Measurements from ENCODE around the gene TSPEAR.
"Not testable (repeated sequence)": the region's sequence is repeated elsewhere in the genome, so short reads cannot be mapped to it uniquely, and the experiment has no call there.

TSPEAR gene

GRCh38 chr21:44686000-44686781, 25.2 kb downstream of the TSPEAR start:
- no peak overlapping the region for H3K27ac ChIP-seq

DNA sequence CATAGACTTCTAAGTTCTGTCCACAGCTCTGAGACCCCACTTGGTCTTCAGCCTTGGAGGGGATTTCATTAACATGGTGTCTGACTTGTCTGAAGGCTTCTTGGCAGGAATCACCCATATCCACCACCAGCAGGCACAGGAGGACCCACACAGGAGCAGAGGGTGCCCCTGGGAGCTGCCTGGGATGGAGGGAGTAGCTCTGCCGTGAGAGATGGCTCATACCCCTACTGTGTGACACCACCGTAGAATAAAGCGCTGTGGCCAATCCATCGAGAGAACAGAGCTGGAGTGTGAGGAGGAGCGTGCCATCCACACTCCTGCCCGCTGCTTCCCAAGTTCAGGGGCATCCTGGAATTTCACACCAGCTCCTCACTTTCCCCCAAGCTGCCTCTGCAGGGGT, 26.3 kb downstream of the TSPEAR start:
- H3K27me3 ChIP-seq = peaks cover 25% of the 10 kb centered on the region
- not testable (repeated sequence) for H3K9me3 ChIP-seq; H3K4me3 ChIP-seq (ENCODE audit: low read depth in 1 of 2, low read length in 1 of 2); H3K4me1 ChIP-seq (ENCODE audit: control insufficient read depth in 1 of 2, insufficient read depth in 1 of 2, low read depth in 1 of 2, low read length in 1 of 2); H3K27ac ChIP-seq; H3K36me3 ChIP-seq

More at GRCh38 chr21:44686000-44686781, 25.2 kb downstream of the TSPEAR start:
- no peak for TF ChIP-seq CTCF (IDR thresholded peaks at IDR 0.05)
- Histone ChIP-seq H3K4me3 (ENCODE audit: low read depth in 1 of 2, low read length in 1 of 2) (no peak overlapping the region), H3K36me3 (no peaks in the 10 kb centered on the region), H3K27me3 (peaks cover 36% of the 10 kb centered on the region), H3K4me1 (ENCODE audit: control insufficient read depth in 1 of 2, insufficient read depth in 1 of 2, low read depth in 1 of 2, low read length in 1 of 2) (no peaks in the 10 kb centered on the region), H3K9me3 (no peaks in the 10 kb centered on the region)

DNA sequence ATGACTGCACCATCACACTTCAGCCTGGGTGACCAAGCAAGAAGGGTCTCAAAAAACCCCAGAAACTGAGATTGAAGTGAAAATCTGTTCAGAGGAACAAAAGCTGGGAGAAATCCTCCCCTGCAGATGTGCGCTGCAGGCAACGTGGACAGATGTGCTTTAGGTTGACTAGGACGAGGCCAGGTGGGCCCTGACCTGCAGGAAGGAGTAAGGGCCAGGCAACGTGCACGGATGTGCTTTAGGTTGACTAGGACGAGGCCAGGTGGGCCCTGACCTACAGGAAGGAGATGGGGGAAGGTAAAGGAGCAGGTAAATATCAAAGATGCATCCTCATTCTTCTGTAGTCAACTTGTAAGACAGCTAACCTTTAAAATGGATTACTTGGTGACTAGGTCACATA, 26.9 kb downstream of the TSPEAR start:
- Histone ChIP-seq H3K27ac (no peak overlapping the region), H3K4me1 (ENCODE audit: control insufficient read depth in 1 of 2, insufficient read depth in 1 of 2, low read depth in 1 of 2, low read length in 1 of 2) (no peaks in the 10 kb centered on the region), H3K27me3 (peaks cover 21% of the 10 kb centered on the region), H3K36me3 (no peaks in the 10 kb centered on the region), H3K4me3 (ENCODE audit: low read depth in 1 of 2, low read length in 1 of 2) (no peak overlapping the region), H3K9me3 (no peaks in the 10 kb centered on the region)
- no peak for TF ChIP-seq CTCF (IDR thresholded peaks at IDR 0.05)

DNA sequence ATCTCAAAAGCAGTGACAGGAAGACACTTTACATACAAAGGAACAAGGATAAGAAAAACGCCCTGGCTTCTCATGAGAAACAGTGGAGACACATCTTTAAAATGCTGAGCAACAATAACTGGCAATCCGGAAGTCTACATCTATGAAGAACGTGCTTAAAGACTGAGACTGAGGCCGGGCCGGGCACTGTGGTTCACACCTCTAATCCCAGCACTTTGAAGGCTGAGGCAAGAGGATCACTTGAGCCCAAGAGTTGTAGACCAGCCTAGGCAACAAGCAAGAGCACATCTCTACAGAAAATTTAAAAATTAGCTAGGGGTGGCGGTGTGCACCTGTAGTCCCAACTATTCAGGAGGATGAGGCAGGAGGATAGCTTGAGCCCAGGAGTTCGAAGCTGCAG, 27.3 kb downstream of the TSPEAR start:
- peaks cover 21% of the 10 kb centered on the region for H3K27me3 ChIP-seq

GRCh38 chr21:44682580-44683151, 28.7 kb downstream of the TSPEAR start:
- H3K27me3 ChIP-seq = peaks cover 20% of the 10 kb centered on the region
- no peak overlapping the region for H3K4me3 ChIP-seq (ENCODE audit: low read depth in 1 of 2, low read length in 1 of 2)
- no peaks in the 10 kb centered on the region for H3K36me3 ChIP-seq
- H3K4me1 ChIP-seq (ENCODE audit: control insufficient read depth in 1 of 2, insufficient read depth in 1 of 2, low read depth in 1 of 2, low read length in 1 of 2) = no peaks in the 10 kb centered on the region
- no peak overlapping the region for H3K27ac ChIP-seq
- TF ChIP-seq CTCF (IDR thresholded peaks at IDR 0.05) = no peak
- H3K9me3 ChIP-seq = no peaks in the 10 kb centered on the region

More for the DNA sequence above, 27.3 kb downstream of the TSPEAR start:
- Histone ChIP-seq H3K36me3 (no peaks in the 10 kb centered on the region), H3K9me3 (no peaks in the 10 kb centered on the region), H3K4me1 (ENCODE audit: control insufficient read depth in 1 of 2, insufficient read depth in 1 of 2, low read depth in 1 of 2, low read length in 1 of 2) (no peaks in the 10 kb centered on the region), H3K4me3 (ENCODE audit: low read depth in 1 of 2, low read length in 1 of 2) (no peak overlapping the region), H3K27ac (no peak overlapping the region)
- no peak for TF ChIP-seq CTCF (IDR thresholded peaks at IDR 0.05)

DNA sequence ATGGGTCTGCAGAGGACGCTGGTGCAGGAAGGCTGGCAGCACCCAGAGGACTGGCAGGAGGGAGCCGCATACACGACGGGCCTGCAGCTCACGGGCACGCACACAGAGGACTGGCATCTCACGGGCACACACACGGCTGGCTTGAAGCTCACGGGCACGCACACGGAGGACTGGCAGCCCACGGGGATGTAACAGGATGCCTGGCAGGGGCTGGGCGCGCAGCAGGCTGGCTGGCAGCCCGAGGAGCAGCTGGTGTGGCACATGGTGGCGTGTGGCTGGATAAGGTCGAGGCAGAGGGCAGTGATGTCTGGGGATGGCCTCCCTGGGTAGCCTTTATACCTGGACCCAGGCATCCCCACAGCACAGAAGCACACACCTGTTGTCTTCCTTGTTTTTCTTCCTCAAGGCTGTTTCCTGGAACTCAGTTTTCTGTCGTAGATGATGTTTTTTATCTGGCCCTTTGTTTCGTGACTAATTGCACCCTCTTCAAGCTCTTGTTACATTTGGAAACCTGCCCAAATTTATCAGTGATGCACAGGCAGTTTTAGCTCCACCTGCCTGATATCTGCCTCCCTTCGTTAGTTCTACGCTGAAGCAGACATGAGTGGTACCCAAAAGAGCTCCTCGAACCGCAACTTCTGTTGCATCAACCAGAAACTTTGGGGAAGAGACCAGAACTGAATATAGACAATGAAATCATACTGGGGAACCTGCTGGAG, 29.4 kb downstream of the TSPEAR start, which contains the start of gene KRTAP12-1:
Gene KRTAP12-1 (minus strand): TSS at position 303 of the 719 bp plus-strand sequence. CDS start 40 bp downstream, at position 263.
- no peak within 1 kb of the TSS for H3K27ac ChIP-seq
- H3K4me3 ChIP-seq (ENCODE audit: low read depth in 1 of 2, low read length in 1 of 2) = no peak within 1 kb of the TSS
- no peaks in the 10 kb centered on the region for H3K4me1 ChIP-seq (ENCODE audit: control insufficient read depth in 1 of 2, insufficient read depth in 1 of 2, low read depth in 1 of 2, low read length in 1 of 2)
- no peaks in the 10 kb centered on the region for H3K9me3 ChIP-seq
- no peak for TF ChIP-seq CTCF (IDR thresholded peaks at IDR 0.05)
- H3K27me3 ChIP-seq = peaks cover 15% of the 10 kb centered on the region
- no peaks in the 10 kb centered on the region for H3K36me3 ChIP-seq

Measured in neutrophil (primary cell).